WTC11 (cell line): Measurements from ENCODE around the gene UBQLN2. TPM values are rescaled to one million over a fixed set of nuclear protein-coding genes. Genes with fewer than 3 reads are reported as not detected.

Experiments used
- ATAC-seq: fragments of 200-7000 bp; cut with Tn5 transposase; 2 replicates; pipeline ENCODE4 v1.10.0; 2021; ENCODE audit warnings: mild to moderate bottlenecking, moderate library complexity
- CTCF ChIA-PET: fragments of 300-600 bp; sonication (Branson Sonifier 250); formaldehyde crosslinking; loops from one replicate; lab custom pipeline; 2021; ENCODE audit warnings: antibody characterized with exemption; lab: Charles Lee
- POLR2A ChIA-PET: fragments of 350-600 bp; sonication (Branson Sonifier 250); formaldehyde crosslinking; loops from one replicate; lab custom pipeline; 2021; ENCODE audit warnings: antibody characterized with exemption; lab: Charles Lee
- DNase-seq: peaks from one replicate; pipeline ENCODE4 v3.0.0; 2021; ENCODE audit warnings: low spot score
- H3K27ac Mint-ChIP-seq: 2 replicates; pipeline ENCODE4 v1.8.0; 2021; ENCODE audit warnings: mixed read lengths
- H3K27me3 Mint-ChIP-seq: 2 replicates; pipeline ENCODE4 v1.8.0; 2021; ENCODE audit warnings: low read depth, mild to moderate bottlenecking, moderate library complexity, mixed read lengths
- H3K36me3 Mint-ChIP-seq: 2 replicates; pipeline ENCODE4 v1.8.0; 2021; ENCODE audit warnings: mixed read lengths
- H3K4me1 Mint-ChIP-seq: 2 replicates; pipeline ENCODE4 v1.8.0; 2022; ENCODE audit warnings: mixed read lengths
- H3K4me3 Mint-ChIP-seq: 2 replicates; pipeline ENCODE4 v1.8.0; 2021; ENCODE audit warnings: mild to moderate bottlenecking, moderate library complexity, mixed read lengths
- H3K9me3 Mint-ChIP-seq: 2 replicates; pipeline ENCODE4 v1.8.0; 2021; ENCODE audit warnings: mixed read lengths
- ATF1 ChIP-seq: sonication (generic); formaldehyde crosslinking; IDR thresholded peaks from 2 replicates; pipeline ENCODE4 v1.8.1; 2023; ENCODE audit warnings: mild to moderate bottlenecking, moderate library complexity, missing genetic modification reagents
- CREM ChIP-seq: sonication (generic); formaldehyde crosslinking; IDR thresholded peaks from 2 replicates; pipeline ENCODE4 v1.8.1; 2022; ENCODE audit warnings: mild to moderate bottlenecking, missing genetic modification reagents, moderate library complexity
- CTCF ChIP-seq: fragments of 200-600 bp; IDR thresholded peaks from 2 replicates; pipeline ENCODE4 v1.8.0; 2022; ENCODE audit warnings: antibody characterized with exemption
- E2F1 ChIP-seq: sonication (generic); formaldehyde crosslinking; IDR thresholded peaks from 2 replicates; pipeline ENCODE4 v1.8.0; 2022; ENCODE audit warnings: mild to moderate bottlenecking, missing genetic modification reagents
- EMX1 ChIP-seq: fragments of 250-450 bp; sonication (Bioruptor Pico); IDR thresholded peaks from 2 replicates; pipeline ENCODE4 v1.8.0; 2021; ENCODE audit warnings: mild to moderate bottlenecking
- FOXP1 ChIP-seq: sonication (generic); formaldehyde crosslinking; IDR thresholded peaks from 2 replicates; pipeline ENCODE4 v1.8.0; 2022; ENCODE audit warnings: missing genetic modification reagents, mild to moderate bottlenecking, moderate library complexity, borderline replicate concordance
- GABPB1 ChIP-seq: sonication (generic); formaldehyde crosslinking; IDR thresholded peaks from 2 replicates; pipeline ENCODE4 v1.8.1; 2023; ENCODE audit warnings: mild to moderate bottlenecking, missing genetic modification reagents
- KAT7 ChIP-seq: sonication (generic); formaldehyde crosslinking; IDR thresholded peaks from 2 replicates; pipeline ENCODE4 v1.8.1; 2023; ENCODE audit warnings: missing genetic modification reagents, mild to moderate bottlenecking, borderline replicate concordance
- MLX ChIP-seq: sonication (generic); formaldehyde crosslinking; IDR thresholded peaks from 2 replicates; pipeline ENCODE4 v1.8.1; 2023; ENCODE audit warnings: mild to moderate bottlenecking, missing genetic modification reagents, moderate library complexity
- NR3C1 ChIP-seq: sonication (generic); formaldehyde crosslinking; conservative IDR thresholded peaks from 2 replicates; pipeline ENCODE4 v1.8.1; 2023; ENCODE audit warnings: low read depth, mild to moderate bottlenecking, missing genetic modification reagents
- RORB ChIP-seq: fragments of 250-450 bp; sonication (Bioruptor Pico); IDR thresholded peaks from 2 replicates; pipeline ENCODE4 v1.9.0; 2021; ENCODE audit warnings: mild to moderate bottlenecking
- USF1 ChIP-seq: sonication (generic); formaldehyde crosslinking; IDR thresholded peaks from 2 replicates; pipeline ENCODE4 v1.8.0; 2022; ENCODE audit warnings: mild to moderate bottlenecking, missing genetic modification reagents
- ZNF138 ChIP-seq: sonication (generic); formaldehyde crosslinking; conservative IDR thresholded peaks from 2 replicates; pipeline ENCODE4 v1.8.1; 2022; ENCODE audit warnings: mild to moderate bottlenecking, moderate library complexity, missing genetic modification reagents
- ZNF219 ChIP-seq: sonication (generic); formaldehyde crosslinking; IDR thresholded peaks from 2 replicates; pipeline ENCODE4 v1.8.0; 2023; ENCODE audit warnings: missing genetic modification reagents, mild to moderate bottlenecking, borderline replicate concordance
- ZNF396 ChIP-seq: fragments of 250-450 bp; sonication (Bioruptor Pico); IDR thresholded peaks from 2 replicates; pipeline ENCODE4 v1.8.0; 2021; ENCODE audit warnings: mild to moderate bottlenecking, moderate library complexity, borderline replicate concordance
- ZNF423 ChIP-seq: fragments of 250-450 bp; sonication (Bioruptor Pico); IDR thresholded peaks from 2 replicates; pipeline ENCODE4 v2.1.2; 2022; ENCODE audit warnings: mild to moderate bottlenecking, moderate library complexity
- total RNA-seq: library from RNA; stranded (reverse); gene quantifications from 3 replicates; pipeline ENCODE4 v1.2.3, GENCODE V29; 2021
- TF ChIP-seq, protein P1 (sequence below): sonication (generic); formaldehyde crosslinking; IDR thresholded peaks from 2 replicates; pipeline ENCODE4 v1.8.0; 2023; ENCODE audit warnings: missing genetic modification reagents, mild to moderate bottlenecking, borderline replicate concordance
- TF ChIP-seq, protein P2 (sequence below): fragments of 250-450 bp; sonication (Bioruptor Pico); IDR thresholded peaks from 2 replicates; pipeline ENCODE4 v1.9.0; 2021; ENCODE audit warnings: moderate library complexity, mild to moderate bottlenecking, inconsistent platforms, borderline replicate concordance

The UBQLN2 gene
- total RNA-seq, 1 experiment from 2014 or later: 28.7 TPM

DNA sequence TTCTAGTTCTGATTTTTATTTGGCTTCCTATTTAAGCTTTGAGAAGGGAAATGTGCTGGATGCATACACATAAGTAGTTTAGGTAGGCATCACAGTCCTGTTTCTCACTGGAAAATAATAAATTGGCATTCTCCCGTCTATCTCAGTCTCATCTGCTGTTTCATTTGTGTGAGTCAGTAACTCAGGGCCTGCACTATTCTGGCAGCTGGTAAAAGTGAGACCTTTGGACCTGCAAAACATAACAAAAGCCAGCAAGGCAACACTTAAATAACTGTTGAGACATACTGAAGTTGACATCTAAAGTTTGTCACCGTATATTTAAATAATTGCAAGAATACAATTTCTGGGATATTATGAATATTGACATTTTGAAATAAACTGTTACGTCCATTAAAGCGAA lies 8.6 kb upstream of the UBQLN2 start:
- TF ChIP-seq FOXP1 (CRISPR knock-in tag): no peak
- no peak for TF ChIP-seq ZNF396 (CRISPR knock-in tag)
- TF ChIP-seq ATF1: no peak
- TF ChIP-seq, protein P1, sequence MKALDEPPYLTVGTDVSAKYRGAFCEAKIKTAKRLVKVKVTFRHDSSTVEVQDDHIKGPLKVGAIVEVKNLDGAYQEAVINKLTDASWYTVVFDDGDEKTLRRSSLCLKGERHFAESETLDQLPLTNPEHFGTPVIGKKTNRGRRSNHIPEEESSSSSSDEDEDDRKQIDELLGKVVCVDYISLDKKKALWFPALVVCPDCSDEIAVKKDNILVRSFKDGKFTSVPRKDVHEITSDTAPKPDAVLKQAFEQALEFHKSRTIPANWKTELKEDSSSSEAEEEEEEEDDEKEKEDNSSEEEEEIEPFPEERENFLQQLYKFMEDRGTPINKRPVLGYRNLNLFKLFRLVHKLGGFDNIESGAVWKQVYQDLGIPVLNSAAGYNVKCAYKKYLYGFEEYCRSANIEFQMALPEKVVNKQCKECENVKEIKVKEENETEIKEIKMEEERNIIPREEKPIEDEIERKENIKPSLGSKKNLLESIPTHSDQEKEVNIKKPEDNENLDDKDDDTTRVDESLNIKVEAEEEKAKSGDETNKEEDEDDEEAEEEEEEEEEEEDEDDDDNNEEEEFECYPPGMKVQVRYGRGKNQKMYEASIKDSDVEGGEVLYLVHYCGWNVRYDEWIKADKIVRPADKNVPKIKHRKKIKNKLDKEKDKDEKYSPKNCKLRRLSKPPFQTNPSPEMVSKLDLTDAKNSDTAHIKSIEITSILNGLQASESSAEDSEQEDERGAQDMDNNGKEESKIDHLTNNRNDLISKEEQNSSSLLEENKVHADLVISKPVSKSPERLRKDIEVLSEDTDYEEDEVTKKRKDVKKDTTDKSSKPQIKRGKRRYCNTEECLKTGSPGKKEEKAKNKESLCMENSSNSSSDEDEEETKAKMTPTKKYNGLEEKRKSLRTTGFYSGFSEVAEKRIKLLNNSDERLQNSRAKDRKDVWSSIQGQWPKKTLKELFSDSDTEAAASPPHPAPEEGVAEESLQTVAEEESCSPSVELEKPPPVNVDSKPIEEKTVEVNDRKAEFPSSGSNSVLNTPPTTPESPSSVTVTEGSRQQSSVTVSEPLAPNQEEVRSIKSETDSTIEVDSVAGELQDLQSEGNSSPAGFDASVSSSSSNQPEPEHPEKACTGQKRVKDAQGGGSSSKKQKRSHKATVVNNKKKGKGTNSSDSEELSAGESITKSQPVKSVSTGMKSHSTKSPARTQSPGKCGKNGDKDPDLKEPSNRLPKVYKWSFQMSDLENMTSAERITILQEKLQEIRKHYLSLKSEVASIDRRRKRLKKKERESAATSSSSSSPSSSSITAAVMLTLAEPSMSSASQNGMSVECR (CRISPR knock-in tag): no peak
- TF ChIP-seq, protein P2, sequence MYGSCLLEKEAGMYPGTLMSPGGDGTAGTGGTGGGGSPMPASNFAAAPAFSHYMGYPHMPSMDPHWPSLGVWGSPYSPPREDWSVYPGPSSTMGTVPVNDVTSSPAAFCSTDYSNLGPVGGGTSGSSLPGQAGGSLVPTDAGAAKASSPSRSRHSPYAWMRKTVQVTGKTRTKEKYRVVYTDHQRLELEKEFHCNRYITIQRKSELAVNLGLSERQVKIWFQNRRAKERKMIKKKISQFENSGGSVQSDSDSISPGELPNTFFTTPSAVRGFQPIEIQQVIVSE (CRISPR knock-in tag): no peak
- TF ChIP-seq CREM (CRISPR knock-in tag): no peak
- no peak for TF ChIP-seq ZNF423
- no peak for TF ChIP-seq RORB (CRISPR knock-in tag)
- no peak for TF ChIP-seq ZNF219 (CRISPR knock-in tag)
- TF ChIP-seq E2F1 (CRISPR knock-in tag): no peak
- TF ChIP-seq KAT7 (CRISPR knock-in tag): no peak
- no peak for TF ChIP-seq CTCF
- TF ChIP-seq USF1: no peak
- TF ChIP-seq ZNF138 (CRISPR knock-in tag): no peak
- no peak for TF ChIP-seq GABPB1 (CRISPR knock-in tag)
- no peak for TF ChIP-seq NR3C1 (CRISPR knock-in tag)
- no peak for TF ChIP-seq EMX1 (CRISPR knock-in tag)
- no peak for TF ChIP-seq MLX (CRISPR knock-in tag)
- H3K27ac Mint-ChIP-seq: no peak overlapping the region

More for the DNA sequence above, 8.6 kb upstream of the UBQLN2 start:
- H3K4me3 Mint-ChIP-seq: no peak overlapping the region
- H3K27me3 Mint-ChIP-seq: peaks cover 2% of the 10 kb centered on the region; the same call in 1 of the 2 replicates
- ATAC-seq (no peak), DNase-seq (no peak)
- no peaks in the 10 kb centered on the region for H3K9me3 Mint-ChIP-seq
- ChIA-PET CTCF (no interaction called here), POLR2A (no interaction called here)
- no peaks in the 10 kb centered on the region for H3K4me1 Mint-ChIP-seq
- no peaks in the 10 kb centered on the region for H3K36me3 Mint-ChIP-seq
